Breast epithelium (tissue), 4 donors: ENCODE results near the gene ZNF655. TPM values are rescaled to one million over a fixed set of nuclear protein-coding genes. Genes with fewer than 3 reads are reported as not detected.

ENCODE experiments used
- DNase-seq, 2 donors: peaks; one replicate each; pipeline ENCODE4 v3.0.0-alpha.2; 2019; ENCODE audit warnings: low spot score in 2 of 2
- H3K27ac ChIP-seq, 2 donors: fragments of 200-600 bp; sonication (generic) in 1 of 2; one replicate each; pipeline ENCODE4 v1.5.1; 2016 to 2019; ENCODE audit warnings: mild to moderate bottlenecking in 1 of 2
- H3K27me3 ChIP-seq, 2 donors: fragments of 200-600 bp; sonication (generic) in 1 of 2; one replicate each; pipeline versions ENCODE4 v1.5.1 to v1.6.0; 2017 to 2019; ENCODE audit warnings: control low read depth in 1 of 2, mild to moderate bottlenecking in 1 of 2
- H3K36me3 ChIP-seq: fragments of 200-600 bp; one replicate; pipeline ENCODE4 v1.5.1; 2019
- H3K4me1 ChIP-seq, 2 donors: fragments of 200-600 bp; sonication (generic); one replicate each; pipeline ENCODE4 v1.5.1; 2016 to 2019; ENCODE audit warnings: control low read depth in 1 of 2
- H3K4me3 ChIP-seq, 3 donors: fragments of 200-600 bp; sonication (generic); 1 replicate in 2 of 3; 2 replicates in 1 of 3; pipeline ENCODE4 v1.5.1; 2016 to 2019; ENCODE audit warnings: mild to moderate bottlenecking in 3 of 3, moderate library complexity in 2 of 3
- H3K9me3 ChIP-seq, 2 donors: fragments of 200-600 bp; sonication (generic) in 1 of 2; one replicate each; pipeline ENCODE4 v1.5.1; 2016 to 2019; ENCODE audit warnings: control low read depth in 1 of 2
- POLR2A ChIP-seq: fragments of 450-650 bp; IDR thresholded peaks from one replicate; pipeline ENCODE4 v1.6.1; 2016; ENCODE audit warnings: antibody characterized with exemption, mild to moderate bottlenecking, moderate library complexity
- POLR2AphosphoS5 ChIP-seq, 3 donors: sonication (generic); formaldehyde crosslinking; IDR thresholded peaks; one replicate each; pipeline ENCODE4 v1.6.1; 2017; ENCODE audit warnings: antibody characterized with exemption in 3 of 3
- intact Hi-C: fragments of 100-400 bp; cut with DNase I; formaldehyde crosslinking; loops from one replicate; pipeline ENCODE4 v1.15.1; 2023; ENCODE audit warnings: low total_unique reads
- total RNA-seq, 3 donors: library from RNA; depleted of rRNA; stranded (reverse); fragments of >200 nt; gene quantifications; one replicate each; pipeline ENCODE4 v1.1.0, GENCODE V29; 2016
- TF ChIP-seq, protein P1 (sequence below), 3 donors: fragments of 450-650 bp; IDR thresholded peaks; one replicate each; pipeline ENCODE4 v1.5.1; 2016 to 2017; ENCODE audit warnings: antibody characterized with exemption in 3 of 3, mild to moderate bottlenecking in 3 of 3, moderate library complexity in 3 of 3

Gene ZNF655
- total RNA-seq, 3 donors from 2014 or later: 100 to 129 (median 110) TPM

DNA sequence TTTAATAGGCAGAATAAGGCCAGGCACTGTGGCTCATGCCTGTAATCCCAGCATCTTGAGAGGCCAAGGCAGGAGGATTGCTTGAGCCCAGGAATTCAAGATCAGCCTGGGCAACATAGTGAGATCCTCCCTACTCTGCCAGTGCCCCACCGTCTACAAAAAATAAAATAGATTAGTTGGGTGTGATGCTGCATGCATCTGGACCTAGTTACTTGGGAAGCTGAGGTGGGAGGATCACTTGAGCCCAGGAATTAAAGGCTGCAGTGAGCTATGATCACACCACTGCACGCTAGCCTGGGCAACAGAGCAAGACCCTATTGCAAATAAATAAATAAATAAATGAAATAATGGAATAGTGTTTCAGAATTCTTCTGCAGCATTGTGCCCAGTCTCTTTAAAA lies 22.8 kb upstream of the ZNF655 start:
- TF ChIP-seq, protein P1, sequence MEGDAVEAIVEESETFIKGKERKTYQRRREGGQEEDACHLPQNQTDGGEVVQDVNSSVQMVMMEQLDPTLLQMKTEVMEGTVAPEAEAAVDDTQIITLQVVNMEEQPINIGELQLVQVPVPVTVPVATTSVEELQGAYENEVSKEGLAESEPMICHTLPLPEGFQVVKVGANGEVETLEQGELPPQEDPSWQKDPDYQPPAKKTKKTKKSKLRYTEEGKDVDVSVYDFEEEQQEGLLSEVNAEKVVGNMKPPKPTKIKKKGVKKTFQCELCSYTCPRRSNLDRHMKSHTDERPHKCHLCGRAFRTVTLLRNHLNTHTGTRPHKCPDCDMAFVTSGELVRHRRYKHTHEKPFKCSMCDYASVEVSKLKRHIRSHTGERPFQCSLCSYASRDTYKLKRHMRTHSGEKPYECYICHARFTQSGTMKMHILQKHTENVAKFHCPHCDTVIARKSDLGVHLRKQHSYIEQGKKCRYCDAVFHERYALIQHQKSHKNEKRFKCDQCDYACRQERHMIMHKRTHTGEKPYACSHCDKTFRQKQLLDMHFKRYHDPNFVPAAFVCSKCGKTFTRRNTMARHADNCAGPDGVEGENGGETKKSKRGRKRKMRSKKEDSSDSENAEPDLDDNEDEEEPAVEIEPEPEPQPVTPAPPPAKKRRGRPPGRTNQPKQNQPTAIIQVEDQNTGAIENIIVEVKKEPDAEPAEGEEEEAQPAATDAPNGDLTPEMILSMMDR (IDR thresholded peaks at IDR 0.05): no peak
- no peak for TF ChIP-seq POLR2AphosphoS5 (IDR thresholded peaks at IDR 0.05)
- TF ChIP-seq POLR2A: no peak
- Histone ChIP-seq H3K9me3 (peaks cover 69 to 92% of the 10 kb centered on the region in 2 donors), H3K4me3 (no peak overlapping the region), H3K4me1 (no peaks in the 10 kb centered on the region), H3K27me3 (no peaks in the 10 kb centered on the region), H3K27ac (no peak overlapping the region), H3K36me3 (peaks cover 10% of the 10 kb centered on the region)
- DNase-seq: no peak
- intact Hi-C loops: no loop called here

- TF ChIP-seq POLR2AphosphoS5 (IDR thresholded peaks at IDR 0.05) (no peak), POLR2A (no peak)
- TF ChIP-seq, protein P1 (IDR thresholded peaks at IDR 0.05): no peak
- intact Hi-C loops: no loop called here
- H3K27ac ChIP-seq: no peak overlapping the region
- H3K9me3 ChIP-seq: peaks cover 73 to 88% of the 10 kb centered on the region in 2 donors
- H3K36me3 ChIP-seq: no peaks in the 10 kb centered on the region
- H3K27me3 ChIP-seq: no peaks in the 10 kb centered on the region
- no peaks in the 10 kb centered on the region for H3K4me1 ChIP-seq
- no peak overlapping the region for H3K4me3 ChIP-seq
- no peak for DNase-seq
Observed at GRCh38 chr7:99539213-99539811, 19.1 kb upstream of the ZNF655 start.

- DNase-seq: no peak
- Histone ChIP-seq H3K4me3 (no peak overlapping the region), H3K27ac (no peak overlapping the region), H3K9me3 (peaks cover 70 to 78% of the 10 kb centered on the region in 2 donors), H3K27me3 (no peaks in the 10 kb centered on the region), H3K4me1 (no peaks in the 10 kb centered on the region), H3K36me3 (no peaks in the 10 kb centered on the region)
- intact Hi-C loops: no loop called here
- TF ChIP-seq, protein P1 (IDR thresholded peaks at IDR 0.05): no peak
- TF ChIP-seq POLR2A (no peak), POLR2AphosphoS5 (IDR thresholded peaks at IDR 0.05) (no peak)
Observed at GRCh38 chr7:99540542-99540941, 17.9 kb upstream of the ZNF655 start.

- intact Hi-C loops: no loop called here
- no peak for TF ChIP-seq POLR2A
- no peak for TF ChIP-seq POLR2AphosphoS5 (IDR thresholded peaks at IDR 0.05)
- TF ChIP-seq, protein P1 (IDR thresholded peaks at IDR 0.05): no peak
- no peaks in the 10 kb centered on the region for H3K4me1 ChIP-seq
- DNase-seq: no peak
- H3K27me3 ChIP-seq: no peaks in the 10 kb centered on the region
- H3K9me3 ChIP-seq: peaks cover 64 to 72% of the 10 kb centered on the region in 2 donors
- H3K4me3 ChIP-seq: no peak overlapping the region
- H3K27ac ChIP-seq: no peak overlapping the region
- no peaks in the 10 kb centered on the region for H3K36me3 ChIP-seq
Observed at GRCh38 chr7:99541212-99541611, 17.2 kb upstream of the ZNF655 start.

- intact Hi-C loops: no loop called here
- DNase-seq: no peak
- Histone ChIP-seq H3K4me1 (no peaks in the 10 kb centered on the region), H3K4me3 (no peak overlapping the region), H3K9me3 (peaks cover 59% of the 10 kb centered on the region in 2 donors), H3K27me3 (no peaks in the 10 kb centered on the region), H3K36me3 (no peaks in the 10 kb centered on the region), H3K27ac (no peak overlapping the region)
- TF ChIP-seq, protein P1 (IDR thresholded peaks at IDR 0.05): no peak
- TF ChIP-seq POLR2A: no peak
- TF ChIP-seq POLR2AphosphoS5 (IDR thresholded peaks at IDR 0.05): no peak
Observed at GRCh38 chr7:99543081-99543671, 15.3 kb upstream of the ZNF655 start.
